Lower lobe of right lung (tissue), 2 donors: ENCODE results near the gene FADS3. TPM values are rescaled to one million over a fixed set of nuclear protein-coding genes. Genes with fewer than 3 reads are reported as not detected.

Source experiments
- ATAC-seq, 2 donors: fragments of 200-7000 bp; cut with Tn5 transposase; one replicate each; pipeline ENCODE4 v1.9.1; 2020 to 2022; ENCODE audit warnings: mild to moderate bottlenecking in 2 of 2, moderate library complexity in 2 of 2
- DNase-seq: peaks from one replicate; pipeline ENCODE4 v3.0.0-alpha.2; 2020
- H3K27ac ChIP-seq: fragments of 200-600 bp; one replicate; pipeline ENCODE4 v1.8.0; 2022
- H3K27me3 ChIP-seq: fragments of 200-600 bp; one replicate; pipeline ENCODE4 v1.8.0; 2022; ENCODE audit warnings: low read depth
- H3K36me3 ChIP-seq: fragments of 200-600 bp; one replicate; pipeline ENCODE4 v1.8.0; 2022; ENCODE audit warnings: mild to moderate bottlenecking
- H3K4me1 ChIP-seq: fragments of 200-600 bp; one replicate; pipeline ENCODE4 v1.8.0; 2022
- H3K4me3 ChIP-seq: fragments of 200-600 bp; one replicate; pipeline ENCODE4 v1.8.0; 2022; ENCODE audit warnings: mild to moderate bottlenecking
- H3K9me3 ChIP-seq: fragments of 200-600 bp; one replicate; pipeline ENCODE4 v1.8.0; 2022
- intact Hi-C: fragments of 100-400 bp; cut with DNase I; formaldehyde crosslinking; loops from one replicate; pipeline ENCODE4 v1.11.0; 2022
- total RNA-seq: library from RNA; stranded (reverse); fragmentation: NEBNext Ultra II Directional; extraction: Animal tissue kit (Norgen Biotek cat#: 25700); gene quantifications from one replicate; pipeline ENCODE4 v1.2.1, GENCODE V29; 2021
- TF ChIP-seq, protein P1 (sequence below): fragments of 200-600 bp; IDR thresholded peaks from one replicate; pipeline ENCODE4 v1.8.0; 2022; ENCODE audit warnings: antibody characterized with exemption, mild to moderate bottlenecking
- donor health status: DM: no; HTN: yes; CAD: no; lungs with severe emphysema.

The FADS3 gene
- total RNA-seq, 1 donor from 2014 or later: 50.1 TPM

DNA sequence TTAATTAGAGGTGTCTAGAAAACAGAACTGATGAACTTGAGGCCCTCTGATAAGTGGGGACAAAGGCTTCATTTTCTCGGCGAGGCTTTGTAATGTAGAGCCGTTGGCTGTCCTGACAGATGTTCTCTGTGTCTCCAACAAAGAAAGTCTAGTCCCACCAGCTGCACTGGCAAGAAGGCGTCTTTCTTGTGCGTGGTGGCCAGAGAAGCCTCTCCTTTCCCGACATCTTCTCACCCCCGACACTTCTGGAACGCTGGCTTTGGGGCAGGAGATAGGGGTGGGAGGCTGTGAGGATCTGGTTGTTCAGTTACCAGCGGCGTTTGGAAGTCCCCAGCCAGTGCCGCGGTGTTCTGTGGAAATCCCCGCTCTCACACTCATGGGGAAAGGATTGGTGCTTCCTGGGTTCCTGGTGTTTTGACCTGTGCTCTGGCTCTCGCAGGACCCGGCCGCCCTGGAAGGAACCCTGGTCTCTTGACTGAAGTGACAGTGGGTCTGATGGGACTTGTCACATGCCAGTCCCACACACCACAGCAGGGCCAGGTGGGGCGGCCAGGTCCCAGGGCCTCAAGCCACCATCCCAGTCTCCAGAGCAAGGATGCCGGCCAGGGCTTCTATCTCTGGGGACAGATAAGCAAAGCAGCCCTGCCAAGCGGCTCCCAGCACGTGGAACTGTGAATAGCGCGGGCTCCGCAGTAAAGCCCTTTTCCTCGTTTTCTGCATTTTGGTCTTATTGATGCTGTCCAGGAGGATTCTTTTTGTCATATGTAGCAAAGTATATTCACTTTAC, 40.0 kb downstream of the FADS3 start:
- Histone ChIP-seq H3K36me3 (peaks cover 55% of the 10 kb centered on the region), H3K4me3 (no peak overlapping the region), H3K9me3 (no peaks in the 10 kb centered on the region), H3K27me3 (no peaks in the 10 kb centered on the region), H3K27ac (no peak overlapping the region), H3K4me1 (no peaks in the 10 kb centered on the region)
- TF ChIP-seq, protein P1, sequence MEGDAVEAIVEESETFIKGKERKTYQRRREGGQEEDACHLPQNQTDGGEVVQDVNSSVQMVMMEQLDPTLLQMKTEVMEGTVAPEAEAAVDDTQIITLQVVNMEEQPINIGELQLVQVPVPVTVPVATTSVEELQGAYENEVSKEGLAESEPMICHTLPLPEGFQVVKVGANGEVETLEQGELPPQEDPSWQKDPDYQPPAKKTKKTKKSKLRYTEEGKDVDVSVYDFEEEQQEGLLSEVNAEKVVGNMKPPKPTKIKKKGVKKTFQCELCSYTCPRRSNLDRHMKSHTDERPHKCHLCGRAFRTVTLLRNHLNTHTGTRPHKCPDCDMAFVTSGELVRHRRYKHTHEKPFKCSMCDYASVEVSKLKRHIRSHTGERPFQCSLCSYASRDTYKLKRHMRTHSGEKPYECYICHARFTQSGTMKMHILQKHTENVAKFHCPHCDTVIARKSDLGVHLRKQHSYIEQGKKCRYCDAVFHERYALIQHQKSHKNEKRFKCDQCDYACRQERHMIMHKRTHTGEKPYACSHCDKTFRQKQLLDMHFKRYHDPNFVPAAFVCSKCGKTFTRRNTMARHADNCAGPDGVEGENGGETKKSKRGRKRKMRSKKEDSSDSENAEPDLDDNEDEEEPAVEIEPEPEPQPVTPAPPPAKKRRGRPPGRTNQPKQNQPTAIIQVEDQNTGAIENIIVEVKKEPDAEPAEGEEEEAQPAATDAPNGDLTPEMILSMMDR: no peak
- intact Hi-C loops: no loop called here
- DNase-seq (no peak), ATAC-seq (no peak)

DNA sequence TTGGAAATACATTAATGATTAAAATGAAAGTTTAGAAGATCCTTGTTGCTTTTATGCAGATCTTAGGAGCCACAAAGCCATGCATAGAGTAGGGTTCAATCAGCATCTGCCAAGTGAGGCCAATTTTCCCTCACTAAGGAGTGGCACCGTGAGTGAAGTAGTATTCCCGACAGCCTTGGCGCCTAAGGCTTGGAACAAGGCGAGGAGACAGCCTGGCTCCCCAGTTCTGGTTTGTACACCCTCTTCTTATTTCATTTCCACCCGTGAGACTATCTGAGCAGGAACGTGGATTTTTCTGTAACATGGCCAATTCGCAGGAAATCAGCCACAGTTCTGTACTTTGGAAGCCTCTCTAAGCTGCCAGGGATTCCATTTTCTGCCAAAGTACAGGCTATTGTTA, 40.7 kb downstream of the FADS3 start:
- intact Hi-C loops: no loop called here
- Histone ChIP-seq H3K27ac (no peak overlapping the region), H3K4me1 (no peaks in the 10 kb centered on the region), H3K4me3 (no peak overlapping the region), H3K36me3 (peaks cover 55% of the 10 kb centered on the region), H3K9me3 (no peaks in the 10 kb centered on the region), H3K27me3 (no peaks in the 10 kb centered on the region)
- TF ChIP-seq, protein P1: no peak
- no peak for ATAC-seq
- DNase-seq: no peak

DNA sequence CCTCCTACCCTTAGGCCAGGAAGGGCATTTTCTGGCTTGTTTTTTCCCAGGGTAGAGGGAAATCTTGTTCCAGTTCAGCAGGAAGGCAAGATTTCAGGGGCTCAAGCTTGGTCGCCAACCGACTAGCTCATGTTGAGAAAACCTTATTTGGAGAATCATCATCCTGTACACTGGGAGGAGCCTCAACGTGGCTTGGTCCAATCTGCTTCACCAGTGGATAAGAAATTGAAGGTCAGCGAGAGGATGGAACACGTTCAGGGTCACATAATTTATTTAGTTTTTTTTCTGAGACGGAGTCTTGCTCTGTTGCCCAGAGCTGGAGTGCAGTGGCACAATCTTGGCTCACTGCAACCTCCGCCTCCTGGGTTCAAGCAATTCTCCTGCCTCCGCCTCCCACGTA, 42.7 kb downstream of the FADS3 start:
- no peak overlapping the region for H3K4me3 ChIP-seq
- no peak for DNase-seq
- H3K4me1 ChIP-seq: no peaks in the 10 kb centered on the region
- H3K27ac ChIP-seq: no peak overlapping the region
- no peaks in the 10 kb centered on the region for H3K27me3 ChIP-seq
- intact Hi-C loops: no loop called here
- ATAC-seq: no peak
- H3K9me3 ChIP-seq: no peaks in the 10 kb centered on the region
- TF ChIP-seq, protein P1: no peak
- H3K36me3 ChIP-seq: peaks cover 59% of the 10 kb centered on the region

DNA sequence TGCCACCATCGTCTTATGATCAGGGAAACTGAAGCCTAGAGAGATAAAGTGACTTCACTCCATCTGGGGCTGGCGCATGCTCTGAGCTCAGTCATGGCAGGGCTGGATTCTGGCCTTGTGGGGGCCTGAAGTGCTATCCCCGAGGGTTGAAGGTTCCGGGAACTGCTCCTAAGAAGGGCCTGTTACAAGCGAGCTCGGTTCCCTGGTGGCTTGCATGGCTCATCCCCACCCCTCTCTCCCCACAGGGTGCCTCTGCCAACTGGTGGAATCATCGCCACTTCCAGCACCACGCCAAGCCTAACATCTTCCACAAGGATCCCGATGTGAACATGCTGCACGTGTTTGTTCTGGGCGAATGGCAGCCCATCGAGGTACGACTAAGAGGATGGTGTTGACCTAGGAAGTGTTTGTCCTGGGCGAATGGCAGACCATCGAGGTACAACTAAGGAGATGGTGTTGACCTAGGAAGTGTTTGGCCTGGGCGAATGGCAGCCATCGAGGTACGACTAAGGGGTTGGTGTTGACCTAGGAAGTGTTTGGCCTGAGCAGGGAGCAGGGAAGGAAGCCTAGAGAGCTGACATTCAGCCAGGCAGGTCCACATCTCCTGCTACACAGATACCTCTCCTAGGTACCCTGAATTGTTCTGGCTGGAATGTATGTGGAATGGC, 43.3 kb downstream of the FADS3 start:
- Histone ChIP-seq H3K4me1 (no peaks in the 10 kb centered on the region), H3K4me3 (no peak overlapping the region), H3K27me3 (no peaks in the 10 kb centered on the region), H3K36me3 (peaks cover 64% of the 10 kb centered on the region), H3K27ac (no peak overlapping the region), H3K9me3 (no peaks in the 10 kb centered on the region)
- intact Hi-C loops: no loop called here
- ATAC-seq (no peak), DNase-seq (no peak)
- TF ChIP-seq, protein P1: no peak

DNA sequence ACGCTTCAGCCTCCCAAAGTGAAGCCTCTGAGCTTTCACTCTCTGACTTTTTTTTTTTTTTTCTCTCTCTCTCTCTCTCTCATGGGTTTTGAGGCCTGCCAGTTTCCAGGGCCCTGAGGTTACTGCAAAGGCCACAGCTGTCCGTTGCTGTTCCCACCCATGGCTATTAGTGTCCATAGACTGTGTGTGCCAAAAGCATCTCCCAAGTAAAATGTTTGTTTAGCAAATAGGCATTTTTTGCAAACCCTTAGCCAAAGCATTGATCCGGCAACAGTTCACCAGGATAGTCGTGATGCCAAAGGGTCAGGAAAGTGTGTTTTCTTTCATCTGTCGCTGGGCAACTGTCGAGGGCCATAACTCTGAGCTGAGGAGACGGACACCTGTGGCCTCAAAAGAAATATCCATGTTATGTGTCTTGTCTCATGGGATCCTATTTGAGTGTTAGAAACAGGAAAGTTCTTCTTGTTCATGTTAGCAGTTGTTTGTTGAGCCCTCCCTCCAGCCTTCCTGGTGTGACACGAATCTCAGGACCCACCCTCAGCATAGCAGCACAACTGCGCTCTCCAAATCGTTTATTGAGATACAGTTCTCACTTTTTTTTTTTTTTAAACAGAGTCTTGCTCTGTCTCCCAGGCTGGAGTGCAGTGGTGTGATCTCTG, 44.9 kb downstream of the FADS3 start:
- no peak overlapping the region for H3K27ac ChIP-seq
- intact Hi-C loops: no loop called here
- H3K4me1 ChIP-seq: no peaks in the 10 kb centered on the region
- H3K9me3 ChIP-seq: no peaks in the 10 kb centered on the region
- TF ChIP-seq, protein P1: no peak
- DNase-seq (no peak), ATAC-seq (no peak)
- H3K27me3 ChIP-seq: no peaks in the 10 kb centered on the region
- H3K36me3 ChIP-seq: peaks cover 61% of the 10 kb centered on the region
- H3K4me3 ChIP-seq: no peak overlapping the region
